HEK293 (cell line): ENCODE measurements around the gene CEP112.

Experiments used
- HOXD13 ChIP-seq: sonication (generic); formaldehyde crosslinking; IDR thresholded peaks from 2 replicates; pipeline ENCODE4 v1.8.0; 2022; ENCODE audit warnings: missing genetic modification reagents, borderline replicate concordance
- YY1 ChIP-seq: fragments of 450-650 bp; formaldehyde crosslinking; IDR thresholded peaks from 2 replicates; pipeline ENCODE4 v1.5.1; 2018; ENCODE audit warnings: missing biosample characterization, missing genetic modification characterization
- ZBTB8A ChIP-seq: fragments of 450-650 bp; formaldehyde crosslinking; IDR thresholded peaks from 2 replicates; pipeline ENCODE4 v1.5.1; 2016; ENCODE audit warnings: missing biosample characterization, missing genetic modification characterization
- ZNF114 ChIP-seq: fragments of 450-650 bp; formaldehyde crosslinking; IDR thresholded peaks from 2 replicates; pipeline ENCODE4 v1.5.0; 2017; ENCODE audit warnings: missing biosample characterization, missing genetic modification characterization
- ZNF121 ChIP-seq: fragments of 450-650 bp; formaldehyde crosslinking; IDR thresholded peaks from 2 replicates; pipeline ENCODE4 v1.5.1; 2016; ENCODE audit warnings: missing biosample characterization, missing genetic modification characterization
- ZNF530 ChIP-seq: fragments of 450-650 bp; formaldehyde crosslinking; IDR thresholded peaks from 2 replicates; pipeline ENCODE4 v1.5.1; 2016; ENCODE audit warnings: low read depth, missing biosample characterization, missing genetic modification characterization
- ZNF626 ChIP-seq: fragments of 450-650 bp; sonication (Bioruptor Pico); formaldehyde crosslinking; IDR thresholded peaks from 2 replicates; pipeline ENCODE4 v1.5.1; 2018; ENCODE audit warnings: missing biosample characterization, missing genetic modification characterization, inconsistent platforms
- TF ChIP-seq, protein P1 (sequence below): IDR thresholded peaks from 2 replicates; pipeline ENCODE4 v1.6.1; 2011; ENCODE audit warnings: mild to moderate bottlenecking, low read depth, low read length, borderline replicate concordance
- TF ChIP-seq, protein P2 (sequence below): fragments of 450-650 bp; formaldehyde crosslinking; IDR thresholded peaks from 2 replicates; pipeline ENCODE4 v1.5.1; 2016; ENCODE audit warnings: missing biosample characterization, missing genetic modification characterization

DNA sequence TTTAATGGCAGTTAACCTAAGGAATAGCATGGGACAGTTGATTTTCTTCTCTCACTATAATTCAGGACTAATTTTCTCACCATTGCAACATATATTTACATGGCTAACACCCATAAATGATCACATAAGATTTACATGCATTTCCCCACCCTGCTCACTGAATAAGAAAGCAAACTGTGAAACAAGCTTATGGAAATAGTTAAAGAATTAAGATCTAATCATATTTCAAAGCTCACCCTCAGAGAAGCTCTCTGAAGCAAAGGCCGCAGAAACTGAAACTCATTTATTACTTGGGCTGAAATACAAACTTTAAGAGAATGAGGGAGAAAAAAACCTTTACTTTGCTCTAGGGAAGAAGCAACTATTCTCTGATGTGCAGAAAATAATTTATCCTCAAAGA lies 411.8 kb downstream of the CEP112 start:
- no peak for TF ChIP-seq ZNF114 (tag by site-specific recombination)
- TF ChIP-seq, protein P1, sequence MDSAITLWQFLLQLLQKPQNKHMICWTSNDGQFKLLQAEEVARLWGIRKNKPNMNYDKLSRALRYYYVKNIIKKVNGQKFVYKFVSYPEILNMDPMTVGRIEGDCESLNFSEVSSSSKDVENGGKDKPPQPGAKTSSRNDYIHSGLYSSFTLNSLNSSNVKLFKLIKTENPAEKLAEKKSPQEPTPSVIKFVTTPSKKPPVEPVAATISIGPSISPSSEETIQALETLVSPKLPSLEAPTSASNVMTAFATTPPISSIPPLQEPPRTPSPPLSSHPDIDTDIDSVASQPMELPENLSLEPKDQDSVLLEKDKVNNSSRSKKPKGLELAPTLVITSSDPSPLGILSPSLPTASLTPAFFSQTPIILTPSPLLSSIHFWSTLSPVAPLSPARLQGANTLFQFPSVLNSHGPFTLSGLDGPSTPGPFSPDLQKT, result no peak
- no peak for TF ChIP-seq ZNF626 (tag by site-specific recombination)
- no peak for TF ChIP-seq ZNF121
- TF ChIP-seq, protein P2, sequence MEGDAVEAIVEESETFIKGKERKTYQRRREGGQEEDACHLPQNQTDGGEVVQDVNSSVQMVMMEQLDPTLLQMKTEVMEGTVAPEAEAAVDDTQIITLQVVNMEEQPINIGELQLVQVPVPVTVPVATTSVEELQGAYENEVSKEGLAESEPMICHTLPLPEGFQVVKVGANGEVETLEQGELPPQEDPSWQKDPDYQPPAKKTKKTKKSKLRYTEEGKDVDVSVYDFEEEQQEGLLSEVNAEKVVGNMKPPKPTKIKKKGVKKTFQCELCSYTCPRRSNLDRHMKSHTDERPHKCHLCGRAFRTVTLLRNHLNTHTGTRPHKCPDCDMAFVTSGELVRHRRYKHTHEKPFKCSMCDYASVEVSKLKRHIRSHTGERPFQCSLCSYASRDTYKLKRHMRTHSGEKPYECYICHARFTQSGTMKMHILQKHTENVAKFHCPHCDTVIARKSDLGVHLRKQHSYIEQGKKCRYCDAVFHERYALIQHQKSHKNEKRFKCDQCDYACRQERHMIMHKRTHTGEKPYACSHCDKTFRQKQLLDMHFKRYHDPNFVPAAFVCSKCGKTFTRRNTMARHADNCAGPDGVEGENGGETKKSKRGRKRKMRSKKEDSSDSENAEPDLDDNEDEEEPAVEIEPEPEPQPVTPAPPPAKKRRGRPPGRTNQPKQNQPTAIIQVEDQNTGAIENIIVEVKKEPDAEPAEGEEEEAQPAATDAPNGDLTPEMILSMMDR, result no peak
- TF ChIP-seq YY1, result no peak
- TF ChIP-seq HOXD13, result no peak
- TF ChIP-seq ZBTB8A (tag by site-specific recombination), result no peak
- TF ChIP-seq ZNF530 (tag by site-specific recombination), result no peak
